ENCODE data around the gene FYCO1.

DNA sequence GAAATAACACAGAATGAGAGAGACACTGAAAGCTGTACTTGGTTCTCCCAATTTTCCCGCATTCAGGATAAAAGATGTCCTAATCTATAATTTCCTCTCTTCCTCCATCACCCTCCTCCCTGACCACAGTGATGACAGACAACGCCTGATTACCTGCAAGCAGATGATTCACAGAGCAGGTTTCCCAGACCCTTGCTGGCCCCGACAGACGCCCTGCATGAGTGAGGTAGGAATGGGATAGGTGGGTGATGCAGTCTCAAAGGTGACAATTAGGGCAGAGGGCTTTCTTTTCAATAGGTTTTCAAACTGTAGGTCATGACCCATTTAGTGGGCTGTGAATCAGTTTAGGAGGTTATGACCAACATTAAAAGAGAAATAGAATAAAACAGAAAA, 57.6 kb downstream of the FYCO1 start:
- TF ChIP-seq, protein P1, sequence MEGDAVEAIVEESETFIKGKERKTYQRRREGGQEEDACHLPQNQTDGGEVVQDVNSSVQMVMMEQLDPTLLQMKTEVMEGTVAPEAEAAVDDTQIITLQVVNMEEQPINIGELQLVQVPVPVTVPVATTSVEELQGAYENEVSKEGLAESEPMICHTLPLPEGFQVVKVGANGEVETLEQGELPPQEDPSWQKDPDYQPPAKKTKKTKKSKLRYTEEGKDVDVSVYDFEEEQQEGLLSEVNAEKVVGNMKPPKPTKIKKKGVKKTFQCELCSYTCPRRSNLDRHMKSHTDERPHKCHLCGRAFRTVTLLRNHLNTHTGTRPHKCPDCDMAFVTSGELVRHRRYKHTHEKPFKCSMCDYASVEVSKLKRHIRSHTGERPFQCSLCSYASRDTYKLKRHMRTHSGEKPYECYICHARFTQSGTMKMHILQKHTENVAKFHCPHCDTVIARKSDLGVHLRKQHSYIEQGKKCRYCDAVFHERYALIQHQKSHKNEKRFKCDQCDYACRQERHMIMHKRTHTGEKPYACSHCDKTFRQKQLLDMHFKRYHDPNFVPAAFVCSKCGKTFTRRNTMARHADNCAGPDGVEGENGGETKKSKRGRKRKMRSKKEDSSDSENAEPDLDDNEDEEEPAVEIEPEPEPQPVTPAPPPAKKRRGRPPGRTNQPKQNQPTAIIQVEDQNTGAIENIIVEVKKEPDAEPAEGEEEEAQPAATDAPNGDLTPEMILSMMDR (conservative IDR thresholded peaks at IDR 0.05 in 1 of 2, IDR thresholded peaks at IDR 0.05 in 1 of 2; ENCODE audit: low read depth in 1 of 2, low read length in 2 of 2), result no peak
- no peak for TF ChIP-seq EZH2 (IDR thresholded peaks at IDR 0.05; ENCODE audit: low read length, missing control alignments)

Measured in fibroblast of lung (primary cell).